HCT116 (cell line): ENCODE results near the gene RNF151. TPM values are rescaled to one million over a fixed set of nuclear protein-coding genes. Genes with fewer than 3 reads are reported as not detected.

Source experiments
- ATAC-seq: fragments of 200-7000 bp; cut with Tn5 transposase; 2 replicates; pipeline ENCODE4 v1.9.1; 2020; ENCODE audit warnings: mild to moderate bottlenecking, moderate library complexity
- BruUV-seq: library from RNA; stranded (reverse); fragments of 400-500 nt; replicated peaks from 2 replicates; lab custom pipeline; 2021; lab: Mats Ljungman, UMichigan
- CTCF ChIA-PET: fragments of 300-600 bp; sonication (Branson Sonifier 250); formaldehyde crosslinking; loops from one replicate; lab custom pipeline; 2021; ENCODE audit warnings: antibody characterized with exemption; lab: Charles Lee
- POLR2A ChIA-PET: fragments of 300-600, 350-600 bp; sonication (Branson Sonifier 250); formaldehyde crosslinking; loops from one replicate; lab custom pipeline; 2021; ENCODE audit warnings: antibody characterized with exemption; lab: Charles Lee
- RAD21 ChIA-PET, 2 experiments: fragments of 300-600 bp; sonication (Branson Sonifier 250); formaldehyde crosslinking; loops; one replicate each; lab custom pipeline; 2023; ENCODE audit warnings: low total read pairs in 2 of 2; ENCODE audit not compliant: uncharacterized antibody in 2 of 2, unreplicated experiment in 2 of 2, low non-redundant PET in 1 of 2; lab: Charles Lee
- DNase-seq: peaks from one replicate; pipeline ENCODE4 v3.0.0-alpha.2; 2010; ENCODE audit warnings: low read depth, low spot score
- H2AFZ ChIP-seq: fragments of 200-600 bp; shearing (Covaris generic), sonication (generic); 2 replicates; pipeline ENCODE4 v1.6.1; 2017; ENCODE audit warnings: low read depth, mixed run types, mixed read lengths, antibody characterized with exemption, low read length; ENCODE audit not compliant: poor library complexity, severe bottlenecking
- H3K27ac ChIP-seq: 2 replicates; pipeline ENCODE4 v1.5.1; 2012; ENCODE audit warnings: low read depth, low read length
- H3K27me3 ChIP-seq: fragments of 200-600 bp; sonication (generic); 2 replicates; pipeline ENCODE4 v1.6.1; 2016; ENCODE audit warnings: mixed run types, low read length, mixed read lengths; ENCODE audit not compliant: insufficient read depth
- H3K36me3 ChIP-seq, 2 experiments: fragments of 200-500 bp in 1 of 2; fragments of 200-600 bp in 1 of 2; sonication (Bioruptor generic) in 1 of 2; sonication (generic) in 1 of 2; 2 replicates each; pipeline versions ENCODE4 v1.5.1 to v1.6.1; 2014 to 2016; ENCODE audit warnings: low read length in 2 of 2, inconsistent platforms in 1 of 2, mixed read lengths in 1 of 2, mixed run types in 1 of 2; ENCODE audit not compliant: insufficient read depth in 2 of 2, control insufficient read depth in 1 of 2
- H3K4me1 ChIP-seq, 2 experiments: fragments of 200-600 bp in 1 of 2; sonication (generic) in 1 of 2; 2 replicates each; pipeline versions ENCODE4 v1.5.1 to v1.6.1; 2012 to 2017; ENCODE audit warnings: low read length in 2 of 2, inconsistent platforms in 1 of 2, mild to moderate bottlenecking in 1 of 2, mixed read lengths in 1 of 2, mixed run types in 1 of 2, moderate library complexity in 1 of 2; ENCODE audit not compliant: insufficient read depth in 2 of 2, control insufficient read depth in 1 of 2
- H3K4me2 ChIP-seq: fragments of 200-600 bp; sonication (generic); 2 replicates; pipeline ENCODE4 v1.6.1; 2017; ENCODE audit warnings: mixed run types, low read length, mixed read lengths
- H3K4me3 ChIP-seq, 2 experiments: fragments of 200-600 bp in 1 of 2; sonication (generic) in 1 of 2; replicated peaks in 1 of 2; 2 replicates each; pipeline ENCODE4 v1.5.1; 2011 to 2016; ENCODE audit warnings: low read length in 2 of 2, control low read depth in 1 of 2, low read depth in 1 of 2, mild to moderate bottlenecking in 1 of 2, mixed read lengths in 1 of 2, mixed run types in 1 of 2
- H3K79me2 ChIP-seq: fragments of 200-600 bp; sonication (generic); 2 replicates; pipeline ENCODE4 v1.6.1; 2017; ENCODE audit warnings: mild to moderate bottlenecking, mixed run types, low read length, moderate library complexity, mixed read lengths; ENCODE audit not compliant: insufficient read depth
- H3K9ac ChIP-seq: fragments of 200-600 bp; sonication (generic); 2 replicates; pipeline ENCODE4 v1.6.1; 2016; ENCODE audit warnings: low read length, mixed read lengths
- H3K9me2 ChIP-seq: fragments of 200-600 bp; sonication (generic), shearing (Covaris generic); 2 replicates; pipeline ENCODE4 v1.6.1; 2017; ENCODE audit warnings: mixed run types, mild to moderate bottlenecking, moderate library complexity; ENCODE audit not compliant: insufficient read depth
- H3K9me3 ChIP-seq, 2 experiments: fragments of 200-500 bp in 1 of 2; fragments of 200-600 bp in 1 of 2; sonication (Bioruptor generic) in 1 of 2; sonication (generic) in 1 of 2; 2 replicates each; pipeline ENCODE4 v1.6.1; 2014 to 2017; ENCODE audit warnings: low read length in 2 of 2, mixed read lengths in 2 of 2, inconsistent platforms in 1 of 2, low read depth in 1 of 2, mild to moderate bottlenecking in 1 of 2, mixed run types in 1 of 2, moderate library complexity in 1 of 2; ENCODE audit not compliant: control insufficient read depth in 1 of 2, insufficient read depth in 1 of 2
- H4K20me1 ChIP-seq: fragments of 200-600 bp; sonication (generic), shearing (Covaris generic); 2 replicates; pipeline ENCODE4 v1.6.1; 2017; ENCODE audit warnings: mixed run types, mild to moderate bottlenecking, moderate library complexity; ENCODE audit not compliant: insufficient read depth
- ATF3 ChIP-seq: IDR thresholded peaks from 2 replicates; pipeline ENCODE4 v1.6.1; 2012
- CBX3 ChIP-seq: IDR thresholded peaks from 2 replicates; pipeline ENCODE4 v1.6.1; 2012; ENCODE audit warnings: low read depth
- CEBPB ChIP-seq: IDR thresholded peaks from 2 replicates; pipeline ENCODE4 v1.6.1; 2012; ENCODE audit warnings: low read depth
- CTCF ChIP-seq, 3 experiments: fragments of 200-600 bp in 1 of 3; sonication (generic) in 1 of 3; IDR thresholded peaks in 2 of 3; conservative IDR thresholded peaks in 1 of 3; 2 replicates each; pipeline ENCODE4 v1.5.1; 2012 to 2017; ENCODE audit warnings: low read depth in 2 of 3, low read length in 2 of 3, antibody characterized with exemption in 1 of 3, borderline replicate concordance in 1 of 3, control low read depth in 1 of 3, mild to moderate bottlenecking in 1 of 3, mixed read lengths in 1 of 3, mixed run types in 1 of 3, moderate library complexity in 1 of 3; ENCODE audit not compliant: insufficient read depth in 1 of 3
- EGR1 ChIP-seq: IDR thresholded peaks from 2 replicates; pipeline ENCODE4 v1.6.1; 2012; ENCODE audit warnings: low read depth
- ELF1 ChIP-seq: IDR thresholded peaks from 2 replicates; pipeline ENCODE4 v1.6.1; 2012; ENCODE audit warnings: low read depth, borderline replicate concordance
- EZH2 ChIP-seq: fragments of 200-600 bp; sonication (generic); IDR thresholded peaks from 2 replicates; pipeline ENCODE4 v1.6.1; 2017; ENCODE audit warnings: antibody characterized with exemption, mixed run types
- EZH2phosphoT487 ChIP-seq: fragments of 200-600 bp; IDR thresholded peaks from 2 replicates; pipeline ENCODE4 v1.6.1; 2018; ENCODE audit warnings: antibody characterized with exemption, borderline replicate concordance
- FOSL1 ChIP-seq: IDR thresholded peaks from 2 replicates; pipeline ENCODE4 v1.6.1; 2012; ENCODE audit warnings: low read depth
- JUND ChIP-seq: IDR thresholded peaks from 2 replicates; pipeline ENCODE4 v1.6.1; 2012
- MAX ChIP-seq: IDR thresholded peaks from 2 replicates; pipeline ENCODE4 v1.6.1; 2012
- POLR2AphosphoS5 ChIP-seq: IDR thresholded peaks from 2 replicates; pipeline ENCODE4 v1.6.1; 2011; ENCODE audit warnings: mild to moderate bottlenecking, low read depth, low read length, moderate library complexity
- SP1 ChIP-seq: IDR thresholded peaks from 2 replicates; pipeline ENCODE4 v1.6.1; 2012; ENCODE audit warnings: low read depth
- SRF ChIP-seq: IDR thresholded peaks from 2 replicates; pipeline ENCODE4 v1.6.1; 2012; ENCODE audit warnings: low read depth
- TCF7L2 ChIP-seq: IDR thresholded peaks from 2 replicates; pipeline ENCODE4 v1.7.0; 2011; ENCODE audit warnings: borderline replicate concordance, inconsistent platforms; ENCODE audit not compliant: insufficient read depth, insufficient read length; ENCODE audit errors: extremely low read depth
- YY1 ChIP-seq: IDR thresholded peaks from 2 replicates; pipeline ENCODE4 v1.6.1; 2011; ENCODE audit warnings: low read length, low read depth, moderate library complexity, mild to moderate bottlenecking; ENCODE audit not compliant: insufficient replicate concordance; ENCODE audit errors: extremely low read depth
- ZBTB33 ChIP-seq: IDR thresholded peaks from 2 replicates; pipeline ENCODE4 v1.6.1; 2011; ENCODE audit warnings: mild to moderate bottlenecking, low read length, moderate library complexity; ENCODE audit not compliant: insufficient replicate concordance; ENCODE audit errors: extremely low read depth
- intact Hi-C: fragments of 100-400 bp; cut with micrococcal nuclease; formaldehyde crosslinking; loops from 2 replicates; pipeline ENCODE4 v1.10.0; 2022
- total RNA-seq: library from RNA; stranded (reverse); gene quantifications from one replicate; pipeline ENCODE4 v1.2.1, GENCODE V29; 2021; ENCODE audit not compliant: unreplicated experiment

Gene RNF151
- total RNA-seq, 1 experiment from 2014 or later, result 0.30 TPM

GRCh38 chr16:1924095-1924494 is 42.6 kb upstream of the RNF151 start:
- Histone ChIP-seq H3K9ac (peak overlapping the region; percentile 49; the same call in 1 of the 2 replicates), H3K4me3 (peak overlapping the region in 1 of 2 experiments; percentile 33; a peak in 1 of 4 replicates), H3K27ac (peak overlapping the region; percentile 55), H4K20me1 (no peaks in the 10 kb centered on the region), H3K4me1 (peaks cover 24 to 35% of the 10 kb centered on the region in 2 experiments), H3K27me3 (no peaks in the 10 kb centered on the region), H3K36me3 (no peaks in the 10 kb centered on the region), H3K4me2 (peak overlapping the region; percentile 72), H3K79me2 (no peaks in the 10 kb centered on the region), H3K9me2 (no peaks in the 10 kb centered on the region), H3K9me3 (no peaks in the 10 kb centered on the region)
- ATAC-seq, result no peak
- ChIA-PET CTCF (interaction anchor here (0.8 to 1.3 kb wide), 4 partner anchors 8 to 60 kb away, joined by 3 to 6 read pairs (median 4); no protein-coding TSS in a partner anchor), POLR2A (interaction anchor here (1.0 to 2.1 kb wide), 3 partner anchors 41 to 48 kb away, joined by 3 to 8 read pairs (median 4); partner anchors contain the start of genes RPS2 and TBL3), RAD21 (interaction anchor here in 1 of 2 experiments (0.7 kb wide), 1 partner anchor 52 kb away, joined by 3 read pairs; the partner anchor contains the start of gene MEIOB)
- BruUV-seq, result no TSS peak
- DNase-seq, result no peak
- TF ChIP-seq MAX, result no peak
- no peak for TF ChIP-seq CEBPB
- TF ChIP-seq EZH2, result no peak
- TF ChIP-seq EZH2phosphoT487, result no peak
- no peak for TF ChIP-seq ZBTB33
- no peak for TF ChIP-seq SP1
- TF ChIP-seq YY1, result no peak
- no peak for TF ChIP-seq CBX3
- TF ChIP-seq POLR2AphosphoS5, result no peak
- no peak for TF ChIP-seq TCF7L2
- no peak for TF ChIP-seq ATF3
- no peak for TF ChIP-seq SRF
- TF ChIP-seq FOSL1, result no peak
- TF ChIP-seq EGR1, result no peak
- no peak for TF ChIP-seq JUND
- no peak for TF ChIP-seq CTCF (IDR thresholded peaks at IDR 0.05 in 2 of 3, conservative IDR thresholded peaks at IDR 0.05 in 1 of 3; ENCODE audit: borderline replicate concordance in 1 of 3, insufficient read depth in 1 of 3, low read depth in 2 of 3, low read length in 2 of 3)
- TF ChIP-seq ELF1, result no peak
- TF ChIP-seq, all 23 proteins: peak for 0
- intact Hi-C loops, result no loop called here
- H2AFZ ChIP-seq, result no peak overlapping the region
